NCI-H2227 (cell line): ENCODE data around the gene RMRP.

Source experiments
- DNase-seq: peaks from one replicate; lab custom pipeline; 2025; ENCODE audit not compliant: unreplicated experiment; lab: John Stamatoyannopoulos, UW

Gene RMRP

GRCh38 chr9:35666045-35666444 is 8.2 kb upstream of the RMRP start:
- DNase-seq, result no peak

DNA sequence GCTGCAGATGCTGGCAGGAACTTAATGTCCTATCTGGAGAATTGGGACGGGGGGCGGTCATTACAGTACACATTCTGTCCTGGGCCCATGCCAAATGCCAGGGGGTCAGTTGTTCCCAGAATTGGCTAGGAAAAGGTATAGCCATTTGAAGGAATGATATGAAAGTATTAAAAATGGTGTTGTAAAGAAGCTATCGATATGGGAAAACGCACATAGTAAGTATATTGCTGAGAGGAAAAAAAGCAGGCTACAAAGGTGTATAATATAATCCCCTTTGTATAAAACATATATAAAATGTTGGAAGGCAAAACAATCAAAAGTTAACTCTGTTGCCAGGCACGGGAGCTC is 7.6 kb upstream of the RMRP start:
- no peak for DNase-seq

GRCh38 chr9:35664531-35665470 is 7.0 kb upstream of the RMRP start, which contains the start of gene ARHGEF39:
ARHGEF39 (minus strand) TSS chr9:35665195; CDS start chr9:35665169, 26 bp downstream.
- DNase-seq, result peak; percentile 86

DNA sequence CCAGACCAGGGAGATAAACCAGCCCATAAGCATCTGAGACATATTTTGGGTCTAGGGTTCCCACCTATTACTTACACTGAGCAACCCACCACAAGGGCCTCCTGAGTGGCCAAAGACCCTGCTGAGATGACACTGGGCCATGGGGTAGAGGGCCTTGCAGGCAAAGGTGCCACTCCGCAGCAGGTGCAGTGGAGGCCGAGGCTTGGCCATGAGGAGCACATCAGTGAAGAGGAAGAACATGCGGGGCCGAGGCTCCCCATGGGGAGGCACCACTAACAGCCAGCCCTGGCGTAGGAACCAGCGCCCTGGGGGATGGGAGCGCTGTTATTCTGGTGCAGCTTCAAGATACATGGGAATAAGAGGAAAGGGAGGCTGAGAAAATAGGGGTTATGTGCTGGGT is 4.6 kb upstream of the RMRP start:
- no peak for DNase-seq

DNA sequence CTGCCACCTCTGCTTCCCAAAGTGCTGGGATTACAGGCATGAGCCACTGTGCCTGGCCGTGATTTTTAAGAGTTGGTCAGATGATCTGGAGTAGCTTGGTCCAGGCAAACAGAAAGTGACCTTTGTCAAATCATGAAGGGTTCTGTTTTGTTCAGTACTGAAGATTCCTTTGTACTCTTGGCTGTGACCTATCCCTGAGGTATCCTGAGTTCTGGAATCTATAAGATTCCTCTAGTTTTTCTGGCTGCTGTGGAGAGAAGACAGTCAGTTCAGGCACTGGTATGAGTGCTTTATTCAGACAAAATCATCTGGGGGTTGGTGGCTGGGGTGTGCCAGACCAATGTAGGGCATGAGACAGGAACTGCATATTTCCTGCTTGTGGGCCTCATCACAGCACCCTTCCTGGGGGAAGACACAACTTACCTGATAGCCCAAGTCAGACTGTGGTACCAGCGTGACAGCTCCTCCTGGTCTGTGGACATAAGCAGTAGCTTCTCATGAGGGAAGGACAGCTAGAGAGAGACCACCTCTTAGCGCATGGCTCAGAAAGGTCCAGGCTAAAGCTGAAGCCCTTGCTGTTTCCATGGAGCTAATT is 4.0 kb upstream of the RMRP start:
- DNase-seq, result no peak

- DNase-seq, result no peak
These were observed 3.2 kb upstream of the RMRP start for GRCh38 chr9:35660966-35661415.

- DNase-seq, result no peak
These were observed 1.5 kb upstream of the RMRP start for GRCh38 chr9:35659340-35659739.

DNA sequence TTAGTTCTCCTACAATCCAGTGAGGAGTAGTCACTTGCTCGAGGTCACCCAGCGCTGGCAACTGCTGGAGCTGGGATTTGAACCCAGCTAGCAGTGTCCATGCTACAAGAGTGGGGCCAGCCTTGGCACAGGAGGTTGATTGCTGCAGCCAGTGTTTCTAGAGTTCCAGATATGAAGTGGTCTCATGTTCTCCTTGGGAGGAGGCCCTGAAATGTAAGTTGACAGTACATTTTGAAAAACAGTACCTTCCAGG is 1.1 kb upstream of the RMRP start:
- peak; percentile 40 for DNase-seq

GRCh38 chr9:35658137-35658967 is 533 bp upstream of the RMRP start, which contains the start of gene CCDC107:
CCDC107 (plus strand) TSS chr9:35658292; CDS start chr9:35658380, 88 bp downstream.
- DNase-seq, result peak; percentile 85

DNA sequence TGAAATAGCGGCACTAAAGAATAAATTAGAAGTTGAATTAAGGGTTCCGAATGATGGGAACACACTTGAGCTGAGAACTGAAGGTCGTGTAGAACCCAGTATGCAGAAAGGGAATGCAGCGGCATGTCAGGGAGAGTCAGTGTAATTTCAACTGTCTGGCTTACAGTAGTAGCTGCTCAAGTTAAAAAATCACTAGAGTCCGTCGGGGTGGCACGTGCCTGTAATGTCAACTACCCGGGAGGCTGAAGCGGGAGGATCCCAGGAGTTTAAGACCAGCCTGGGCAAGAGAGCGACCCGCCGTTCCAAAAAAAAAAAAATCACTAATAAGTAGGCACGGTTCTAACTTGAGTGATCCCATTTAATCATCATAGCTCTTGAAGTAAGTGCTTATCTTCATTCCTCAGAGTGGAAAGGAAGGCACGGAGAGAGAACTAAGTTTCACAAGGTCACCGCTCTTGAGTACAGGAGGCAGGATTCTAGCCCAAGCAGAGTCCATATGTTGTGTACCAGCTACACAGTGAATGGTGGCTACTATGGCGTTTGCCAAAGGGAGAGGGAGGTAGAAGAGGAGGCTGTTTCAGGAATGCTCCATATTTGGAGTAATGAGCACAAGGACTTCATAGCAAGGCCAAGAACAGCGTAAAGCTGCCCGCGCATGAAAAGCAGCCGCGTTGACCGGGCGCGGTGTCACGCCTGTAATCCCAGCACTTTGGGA is 831 bp downstream of the RMRP start:
- DNase-seq, result peak; percentile 69

DNA sequence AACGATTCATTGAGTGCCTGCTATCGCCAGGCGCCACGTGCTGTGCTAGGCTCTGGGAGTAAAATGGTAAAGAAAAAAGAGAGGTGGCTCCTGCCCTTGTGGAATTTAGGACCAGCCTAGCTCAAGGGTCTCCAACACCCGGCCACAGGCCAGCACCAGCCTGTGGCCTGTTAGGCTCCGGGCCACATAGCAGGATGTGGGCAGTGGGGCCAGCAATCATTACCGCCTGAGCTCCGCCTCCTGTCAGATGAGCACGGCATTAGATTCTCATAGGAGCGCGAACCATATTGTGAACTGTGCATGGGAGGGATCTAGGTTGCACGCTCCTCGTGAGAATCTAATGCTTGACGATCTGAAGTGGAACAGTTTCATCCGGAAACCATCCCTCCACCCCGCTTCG is 1.5 kb downstream of the RMRP start:
- peak; percentile 53 for DNase-seq

DNA sequence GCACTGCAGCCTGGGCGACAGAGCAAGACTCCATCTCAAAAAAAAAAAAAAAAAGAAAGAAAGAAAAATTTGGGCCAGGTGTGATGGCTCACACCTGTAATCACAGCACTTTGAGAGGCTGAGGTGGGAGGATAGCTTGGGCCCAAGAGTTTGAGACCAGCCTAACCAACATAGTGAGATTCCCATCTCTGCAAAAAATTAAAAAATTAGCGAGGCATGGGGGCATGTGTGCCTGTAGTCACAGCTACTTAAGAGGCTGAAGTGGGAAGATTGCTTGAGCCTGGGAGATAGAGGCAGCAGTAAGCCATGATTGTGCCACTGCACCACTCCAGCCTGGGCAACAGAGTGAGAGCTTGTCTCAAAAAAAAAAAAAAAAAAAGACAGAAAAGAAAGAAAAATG is 4.2 kb downstream of the RMRP start:
- DNase-seq, result no peak

DNA sequence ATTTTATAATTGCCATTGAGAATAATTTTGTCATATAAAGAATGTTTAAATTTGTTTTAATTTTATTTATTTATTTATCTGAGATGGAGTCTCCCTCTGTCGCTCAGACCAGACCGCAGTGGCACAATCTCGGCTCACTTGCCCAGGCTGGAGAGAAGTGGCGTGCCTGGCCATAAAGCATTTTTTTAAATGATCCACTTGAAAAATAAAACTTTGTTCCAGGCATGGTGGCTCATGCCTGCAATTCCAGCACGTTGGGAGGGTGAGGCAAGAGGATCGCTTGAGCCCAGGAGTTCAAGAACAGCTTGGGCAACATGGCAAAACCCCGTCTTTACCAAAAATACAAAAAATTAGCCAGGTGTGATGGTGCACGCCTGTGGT is 5.0 kb downstream of the RMRP start:
- no peak for DNase-seq

DNA sequence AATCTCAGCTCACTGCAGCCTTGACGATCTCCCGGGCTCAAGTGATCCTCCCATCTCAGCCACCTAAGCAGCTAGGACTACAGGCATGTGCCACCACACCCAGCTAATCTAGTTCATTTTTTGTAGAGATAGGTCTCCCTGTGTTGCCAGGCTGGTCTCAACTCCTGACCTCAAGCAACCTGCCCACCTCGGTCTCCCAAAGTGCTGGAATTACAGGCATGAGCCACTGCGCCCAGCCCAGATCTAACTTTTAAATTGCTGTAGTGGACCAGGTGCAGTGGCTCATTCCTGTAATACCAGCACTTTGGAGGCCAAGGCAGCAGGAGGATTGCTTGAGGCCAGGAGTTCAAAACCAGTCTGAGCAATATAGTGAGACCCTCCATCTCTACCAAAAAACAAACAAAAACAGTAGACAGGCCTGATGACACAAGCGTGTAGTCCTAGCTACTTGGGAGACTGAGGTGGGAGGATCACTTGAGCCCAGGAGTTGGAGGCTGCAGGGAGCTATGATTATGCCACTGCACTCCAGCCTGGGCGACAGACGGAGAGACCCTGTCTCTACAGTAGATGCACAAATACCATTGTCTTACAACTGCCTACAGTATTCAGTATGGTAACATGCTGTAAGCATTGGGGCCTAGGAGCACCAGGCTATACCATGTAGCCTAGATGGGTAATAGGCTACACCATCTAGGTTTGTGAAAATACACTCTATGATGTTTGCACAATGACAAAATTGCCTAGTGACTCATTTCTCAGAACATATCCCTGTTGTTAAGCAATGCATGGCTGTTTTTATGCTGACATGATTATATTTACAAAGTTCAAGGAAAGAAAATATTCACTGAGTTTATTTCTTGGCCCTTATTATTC is 5.6 kb downstream of the RMRP start:
- DNase-seq, result no peak

DNA sequence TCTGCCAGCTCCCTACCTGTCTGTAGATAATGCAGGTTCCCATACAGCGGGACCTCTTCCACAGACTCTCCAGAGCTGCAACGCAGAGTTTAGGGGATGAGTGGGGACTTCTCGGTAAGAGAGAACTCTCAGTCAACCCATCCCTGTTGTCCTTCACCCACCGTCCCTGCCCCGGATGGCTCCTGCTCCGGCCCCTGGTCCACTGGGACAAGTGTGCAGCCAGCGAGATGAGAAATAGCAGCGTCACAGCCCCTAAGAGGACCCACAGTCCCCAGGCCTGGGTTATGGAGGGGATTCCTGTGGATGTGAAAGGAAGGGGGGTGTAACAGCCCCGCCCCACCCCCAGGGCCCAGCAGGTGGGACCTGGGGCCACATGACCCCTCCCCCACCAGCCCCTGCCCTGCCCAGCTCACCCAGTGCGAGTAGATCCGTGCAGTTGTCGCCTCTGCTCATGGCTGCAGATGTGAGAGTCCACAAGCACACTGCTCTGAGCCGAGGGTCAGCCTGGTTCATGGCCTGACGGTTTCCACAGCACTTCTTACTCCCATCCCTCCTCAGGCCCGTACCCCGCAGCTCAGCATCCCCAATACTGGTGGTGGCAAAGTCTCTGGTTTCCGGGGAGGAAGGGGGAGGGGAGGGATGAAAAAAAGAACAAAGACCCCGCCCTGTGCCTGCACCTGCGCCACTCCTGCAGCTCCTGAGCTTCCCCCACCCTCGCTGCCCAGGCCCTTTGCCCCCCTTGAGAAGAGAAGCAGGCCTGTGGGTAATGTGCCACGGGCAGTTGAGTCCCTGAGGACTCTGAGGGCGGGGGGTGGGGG is 7.3 kb downstream of the RMRP start, which contains the start of gene SIT1:
Gene SIT1, minus strand, starts transcription at position 591 of the 818 bp plus-strand sequence. Its CDS starts 78 bp downstream, at position 513.
- peak; percentile 12 for DNase-seq

GRCh38 chr9:35649431-35650340 is 8.1 kb downstream of the RMRP start:
- no peak for DNase-seq

DNA sequence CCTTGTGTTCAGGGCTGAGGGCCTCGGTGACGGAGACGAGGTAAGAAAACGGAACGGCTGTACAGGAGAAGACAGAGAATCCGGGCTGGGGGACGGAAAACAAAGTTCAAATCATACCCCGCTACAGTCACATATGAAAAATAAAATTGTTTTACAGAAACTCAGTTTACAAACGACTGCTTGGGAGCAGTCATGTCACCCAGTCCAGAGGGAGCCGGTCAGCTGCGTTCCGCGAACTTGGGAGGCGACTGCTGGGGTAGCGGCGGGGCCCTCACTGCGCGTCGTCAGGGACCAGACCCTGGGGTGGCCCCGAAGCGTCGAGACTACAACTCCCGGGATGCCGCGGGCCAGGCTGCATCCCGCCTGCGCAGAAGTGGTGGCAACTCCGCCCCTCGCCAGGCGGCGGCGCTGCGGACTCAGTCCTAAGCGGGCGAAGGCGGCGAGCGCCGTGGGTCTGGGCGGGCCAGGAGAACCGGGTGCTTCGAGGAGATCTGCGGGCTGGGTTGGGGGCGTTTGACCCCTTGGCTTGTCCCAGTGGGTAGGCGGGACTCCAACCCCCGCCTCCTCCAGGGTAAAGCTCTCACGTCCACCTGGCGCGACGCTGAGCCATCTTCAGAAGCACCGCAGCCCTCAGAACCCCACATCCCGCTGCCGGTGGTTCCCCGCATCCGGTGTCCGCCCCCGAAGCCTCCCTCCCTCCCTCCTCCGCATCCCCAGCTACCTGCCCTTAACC is 11.1 kb downstream of the RMRP start:
- peak; percentile 91 for DNase-seq
